CD14-positive monocyte (primary cell): ENCODE results near the gene CSF2RB. TPM values are rescaled to one million over a fixed set of nuclear protein-coding genes. Genes with fewer than 3 reads are reported as not detected.

Experiments
- DNase-seq, 3 donors: peaks; one replicate each; pipeline ENCODE4 v3.0.0-alpha.2; 2011 to 2022
- H2AFZ ChIP-seq: 2 replicates; pipeline ENCODE4 v1.6.0; 2012; ENCODE audit warnings: mild to moderate bottlenecking, low read depth, low read length, inconsistent platforms; ENCODE audit not compliant: insufficient read depth, poor library complexity, severe bottlenecking
- H3K27ac ChIP-seq, 2 donors: 1 replicate in 1 of 2; 2 replicates in 1 of 2; pipeline ENCODE4 v1.5.1; 2012 to 2013; ENCODE audit warnings: low read length in 2 of 2, control low read depth in 1 of 2, inconsistent platforms in 1 of 2, low read depth in 1 of 2, mild to moderate bottlenecking in 1 of 2
- H3K27me3 ChIP-seq, 2 donors: one replicate each; pipeline versions ENCODE4 v1.6.0 to v1.6.1; 2011 to 2013; ENCODE audit warnings: low read length in 2 of 2; ENCODE audit not compliant: control insufficient read depth in 2 of 2, insufficient read depth in 2 of 2
- H3K36me3 ChIP-seq, 2 donors: replicated peaks in 1 of 2; 1 replicate in 1 of 2; 2 replicates in 1 of 2; pipeline versions ENCODE4 v1.5.1 to v1.6.1; 2012 to 2013; ENCODE audit warnings: low read length in 2 of 2, control low read depth in 1 of 2, inconsistent platforms in 1 of 2, mild to moderate bottlenecking in 1 of 2; ENCODE audit not compliant: insufficient read depth in 2 of 2, control insufficient read depth in 1 of 2
- H3K4me1 ChIP-seq, 2 donors: 1 replicate in 1 of 2; 2 replicates in 1 of 2; pipeline versions ENCODE4 v1.5.1 to v1.6.1; 2012 to 2013; ENCODE audit warnings: low read length in 2 of 2, control low read depth in 1 of 2, inconsistent platforms in 1 of 2, mild to moderate bottlenecking in 1 of 2, moderate library complexity in 1 of 2; ENCODE audit not compliant: insufficient read depth in 2 of 2, control insufficient read depth in 1 of 2
- H3K4me2 ChIP-seq: replicated peaks from 2 replicates; pipeline ENCODE3; 2012; ENCODE audit warnings: low read length, moderate library complexity, mild to moderate bottlenecking; ENCODE audit not compliant: poor library complexity, severe bottlenecking; ENCODE audit errors: extremely low read depth
- H3K4me3 ChIP-seq, 3 experiments: fragments of 200-600 bp in 1 of 3; sonication (generic) in 1 of 3; replicated peaks in 1 of 3; 1 replicate in 2 of 3; 2 replicates in 1 of 3; pipeline ENCODE4 v1.5.1; 2011 to 2013; ENCODE audit warnings: low read length in 3 of 3, mild to moderate bottlenecking in 3 of 3, control low read depth in 2 of 3, low read depth in 2 of 3, inconsistent platforms in 1 of 3, moderate library complexity in 1 of 3
- H3K79me2 ChIP-seq: 2 replicates; pipeline ENCODE4 v1.6.0; 2012; ENCODE audit warnings: mild to moderate bottlenecking, control low read depth, inconsistent platforms, low read length, moderate library complexity; ENCODE audit not compliant: insufficient read depth
- H3K9ac ChIP-seq: 2 replicates; pipeline ENCODE4 v1.6.0; 2017; ENCODE audit warnings: low read length, mild to moderate bottlenecking; ENCODE audit not compliant: insufficient read depth, poor library complexity, severe bottlenecking
- H3K9me3 ChIP-seq, 2 donors: replicated peaks in 1 of 2; 1 replicate in 1 of 2; 2 replicates in 1 of 2; pipeline versions ENCODE4 v1.5.1 to v1.6.1; 2012 to 2013; ENCODE audit warnings: low read length in 2 of 2, control low read depth in 1 of 2; ENCODE audit not compliant: control insufficient read depth in 1 of 2, insufficient read depth in 1 of 2
- H4K20me1 ChIP-seq: 2 replicates; pipeline ENCODE4 v1.6.0; 2012; ENCODE audit warnings: mild to moderate bottlenecking, low read length, control low read depth, moderate library complexity; ENCODE audit not compliant: insufficient read depth
- H3K27ac Mint-ChIP-seq, 7 donors: one replicate each; pipeline ENCODE4 v1.8.0; 2020; ENCODE audit warnings: mild to moderate bottlenecking in 7 of 7, mixed read lengths in 7 of 7, moderate library complexity in 6 of 7, inconsistent platforms in 2 of 7
- H3K27me3 Mint-ChIP-seq, 3 donors: one replicate each; pipeline ENCODE4 v1.8.0; 2021 to 2022; ENCODE audit warnings: low read depth in 3 of 3, mild to moderate bottlenecking in 3 of 3, mixed read lengths in 3 of 3, moderate library complexity in 3 of 3, inconsistent platforms in 1 of 3
- H3K36me3 Mint-ChIP-seq, 2 donors: one replicate each; pipeline ENCODE4 v1.8.0; 2020; ENCODE audit warnings: mixed read lengths in 2 of 2, inconsistent platforms in 1 of 2, mild to moderate bottlenecking in 1 of 2
- H3K4me1 Mint-ChIP-seq: one replicate; pipeline ENCODE4 v1.8.0; 2020; ENCODE audit warnings: mild to moderate bottlenecking, mixed read lengths
- H3K4me3 Mint-ChIP-seq, 2 donors: one replicate each; pipeline ENCODE4 v1.8.0; 2020; ENCODE audit warnings: mild to moderate bottlenecking in 2 of 2, mixed read lengths in 2 of 2, moderate library complexity in 1 of 2
- H3K9me3 Mint-ChIP-seq, 7 donors: one replicate each; pipeline ENCODE4 v1.8.0; 2020 to 2022; ENCODE audit warnings: mixed read lengths in 7 of 7, mild to moderate bottlenecking in 6 of 7, moderate library complexity in 6 of 7, inconsistent platforms in 2 of 7
- CTCF ChIP-seq: fragments of 200-600 bp; IDR thresholded peaks from one replicate; pipeline ENCODE4 v1.8.0; 2022; ENCODE audit warnings: antibody characterized with exemption, mild to moderate bottlenecking
- WGBS: methylation state at CpG from one replicate; pipeline ENCODE4 v1.1.5; 2013; ENCODE audit warnings: missing lambda C conversion rate; ENCODE audit not compliant: insufficient coverage; 5-methylcytosine and 5-hydroxymethylcytosine counted together
- intact Hi-C, 2 donors: fragments of 100-400 bp; cut with micrococcal nuclease; formaldehyde crosslinking; loops; one replicate each; pipeline versions ENCODE4 v1.15.0 to v1.15.1; 2023
- polyA plus RNA-seq, 3 donors: library from polyadenylated mRNA; depleted of rRNA in 1 of 3; unstranded in 2 of 3; stranded (reverse) in 1 of 3; fragments of 300-500 nt in 2 of 3; fragments of >200 nt in 1 of 3; fragmentation: Illumina TruSeq in 2 of 3; gene quantifications; 1 replicate in 2 of 3; 2 replicates in 1 of 3; pipeline ENCODE4 v1.2.3, GENCODE V29; 2012 to 2021

CSF2RB gene
- polyA plus RNA-seq, 3 donors, result 29.9 to 91.1 (median 52.7) TPM

- Histone ChIP-seq H3K9me3 (peaks cover 0 to 5% of the 10 kb centered on the region in 2 donors), H3K36me3 (no peaks in the 10 kb centered on the region), H2AFZ (no peak overlapping the region), H3K9ac (no peak overlapping the region), H3K27me3 (no peaks in the 10 kb centered on the region), H3K79me2 (no peaks in the 10 kb centered on the region), H4K20me1 (no peaks in the 10 kb centered on the region), H3K4me3 (no peak overlapping the region), H3K4me1 (peaks cover 3 to 9% of the 10 kb centered on the region in 2 donors), H3K27ac (no peak overlapping the region), H3K4me2 (no peak overlapping the region)
- H3K36me3 Mint-ChIP-seq, result peaks cover 0 to 6% of the 10 kb centered on the region in 2 donors
- peaks cover 2 to 15% (median 9%) of the 10 kb centered on the region in 7 donors for H3K9me3 Mint-ChIP-seq
- H3K27ac Mint-ChIP-seq, result no peak overlapping the region
- peaks cover 1 to 6% (median 3%) of the 10 kb centered on the region in 3 donors for H3K27me3 Mint-ChIP-seq
- TF ChIP-seq CTCF, result no peak
- intact Hi-C loops, result no loop called here
- no peak for DNase-seq
- H3K4me1 Mint-ChIP-seq, result peaks cover 13% of the 10 kb centered on the region
- no peak overlapping the region for H3K4me3 Mint-ChIP-seq
- no CpG with 5 or more reads among the region's 3 CpGs for WGBS
Measured at GRCh38 chr22:36893262-36893661, 20.2 kb upstream of the CSF2RB start.

- no peaks in the 10 kb centered on the region for H3K27me3 ChIP-seq
- no peak overlapping the region for H3K4me2 ChIP-seq
- no peaks in the 10 kb centered on the region for H3K79me2 ChIP-seq
- no peak overlapping the region for H3K27ac Mint-ChIP-seq
- no peak for TF ChIP-seq CTCF
- H3K4me3 ChIP-seq, result no peak overlapping the region
- DNase-seq, result peak in 1 of 3 donors; percentile 38
- H3K9me3 ChIP-seq, result peaks cover 0 to 5% of the 10 kb centered on the region in 2 donors
- H3K4me3 Mint-ChIP-seq, result no peak overlapping the region
- no peaks in the 10 kb centered on the region for H3K36me3 ChIP-seq
- no peaks in the 10 kb centered on the region for H4K20me1 ChIP-seq
- intact Hi-C loops, result no loop called here
- H3K4me1 Mint-ChIP-seq, result peaks cover 13% of the 10 kb centered on the region
- WGBS, result no CpG with 5 or more reads among the region's 1 CpG
- peaks cover 1 to 6% (median 3%) of the 10 kb centered on the region in 3 donors for H3K27me3 Mint-ChIP-seq
- H3K27ac ChIP-seq, result no peak overlapping the region
- H2AFZ ChIP-seq, result no peak overlapping the region
- peaks cover 2 to 12% (median 9%) of the 10 kb centered on the region in 7 donors for H3K9me3 Mint-ChIP-seq
- H3K4me1 ChIP-seq, result peaks cover 3 to 9% of the 10 kb centered on the region in 2 donors
- H3K36me3 Mint-ChIP-seq, result peaks cover 0 to 6% of the 10 kb centered on the region in 2 donors
- H3K9ac ChIP-seq, result no peak overlapping the region
Measured at GRCh38 chr22:36894266-36894665, 19.2 kb upstream of the CSF2RB start.
